SK-N-MC (cell line): ENCODE measurements around the gene NUDT22.

ENCODE experiments used
- EZH2 ChIP-seq: fragments of 200-600 bp; sonication (generic); IDR thresholded peaks from one replicate; pipeline ENCODE4 v1.6.1; 2017; ENCODE audit warnings: antibody characterized with exemption
- POLR2AphosphoS5 ChIP-seq: IDR thresholded peaks from 2 replicates; pipeline ENCODE4 v1.6.1; 2012; ENCODE audit warnings: mild to moderate bottlenecking, low read depth, low read length, borderline replicate concordance

- TF ChIP-seq POLR2AphosphoS5 (no peak), EZH2 (no peak)
These were observed 37.2 kb downstream of the NUDT22 start for GRCh38 chr11:64263021-64263946.
